Lung microvascular endothelial cell (primary cell): ENCODE results near the gene BRMS1. TPM values are rescaled to one million over a fixed set of nuclear protein-coding genes. Genes with fewer than 3 reads are reported as not detected.

ENCODE experiments used
- DNase-seq, 2 donors: peaks; one replicate each; pipeline versions ENCODE4 v3.0.0 to v3.0.0-alpha.2; 2010; ENCODE audit warnings: low read depth in 2 of 2
- total RNA-seq: library from RNA; depleted of rRNA; stranded (reverse); fragments of >200 nt; gene quantifications from 2 replicates; pipeline ENCODE4 v1.2.1, GENCODE V29; 2014

BRMS1 gene
- total RNA-seq, 1 donor from 2014 or later = 54.6 TPM

GRCh38 chr11:66337103-66337899 lies 7.6 kb downstream of the BRMS1 start:
- DNase-seq = peak in 1 of 2 donors; percentile 29

- peak; percentile 92 to 97 for DNase-seq
These were observed 8.4 kb downstream of the BRMS1 start, which contains the start of gene RIN1 for GRCh38 chr11:66336234-66337102. TSS of gene RIN1 (minus strand) at chr11:66336434. CDS start at chr11:66336402, 32 bp downstream.

GRCh38 chr11:66335531-66336233 lies 9.2 kb downstream of the BRMS1 start:
- DNase-seq = peak; percentile 50 to 70

- DNase-seq = no peak
These were observed 10.1 kb downstream of the BRMS1 start for GRCh38 chr11:66334605-66335442.

GRCh38 chr11:66333896-66334604 lies 10.9 kb downstream of the BRMS1 start:
- no peak for DNase-seq

GRCh38 chr11:66333220-66333877 lies 11.6 kb downstream of the BRMS1 start:
- no peak for DNase-seq

GRCh38 chr11:66332371-66333219 lies 12.3 kb downstream of the BRMS1 start:
- DNase-seq = no peak

GRCh38 chr11:66331542-66332370 lies 13.1 kb downstream of the BRMS1 start:
- no peak for DNase-seq

- no peak for DNase-seq
These were observed 14.0 kb downstream of the BRMS1 start for GRCh38 chr11:66330931-66331330.

- no peak for DNase-seq
These were observed 15.7 kb downstream of the BRMS1 start for GRCh38 chr11:66329165-66329673.

GRCh38 chr11:66328302-66329144 lies 16.4 kb downstream of the BRMS1 start:
- peak; percentile 69 to 79 for DNase-seq

GRCh38 chr11:66328031-66328301 lies 16.9 kb downstream of the BRMS1 start:
- no peak for DNase-seq

- peak in 1 of 2 donors; percentile 37 for DNase-seq
These were observed 17.5 kb downstream of the BRMS1 start for GRCh38 chr11:66327171-66328030.

- no peak for DNase-seq
These were observed 18.4 kb downstream of the BRMS1 start for GRCh38 chr11:66326261-66327111.

GRCh38 chr11:66325263-66325671 lies 19.6 kb downstream of the BRMS1 start:
- DNase-seq = no peak
